Parietal lobe (tissue), 2 donors: ENCODE measurements around the gene SIK3. TPM values are rescaled to one million over a fixed set of nuclear protein-coding genes. Genes with fewer than 3 reads are reported as not detected.

ENCODE experiments used
- small RNA-seq: library from RNA; depleted of rRNA; stranded (forward); fragments of <200 nt; gene quantifications from one replicate; pipeline ENCODE3, GENCODE V24; 2014; ENCODE audit warnings: low replicate concordance
- total RNA-seq: library from RNA; depleted of rRNA; stranded (reverse); fragments of >200 nt; gene quantifications from one replicate; pipeline ENCODE4 v1.2.3, GENCODE V29; 2014

Gene SIK3
- 57.3 TPM for total RNA-seq

GRCh38 chr11:117098269-117099232, at the start of gene SIK3:
Gene SIK3, minus strand, starts transcription at chr11:117098428. Its CDS starts 13 bp downstream, at chr11:117098415.

GRCh38 chr11:117143871-117144476, 45.7 kb upstream of the SIK3 start, which contains the start of gene PAFAH1B2:
Gene PAFAH1B2, plus strand, starts transcription at chr11:117144287. Its CDS starts 8,161 bp downstream, at chr11:117152448.

GRCh38 chr11:116837231-116838091, 260.8 kb downstream of the SIK3 start, which contains the start of gene APOA1:
Gene APOA1, minus strand, starts transcription at chr11:116837622. Its CDS starts 235 bp downstream, at chr11:116837387.

GRCh38 chr11:116829525-116830183, 268.6 kb downstream of the SIK3 start, which contains the start of gene APOC3:
Gene APOC3, plus strand, starts transcription at chr11:116829907. Its CDS starts 676 bp downstream, at chr11:116830583.

GRCh38 chr11:116823031-116823843, 275.0 kb downstream of the SIK3 start, which contains the start of gene APOA4:
Gene APOA4, minus strand, starts transcription at chr11:116823304. Its CDS starts 113 bp downstream, at chr11:116823191.

Small RNAs within 50 kb of the gene (small RNA-seq; reads per million reads assigned to genes)
- gene AP000936.3: not detected
- 14.6 reads per million, percentile 91 among the genes with 10 or more reads in this experiment for gene RNY4P6

Other genes starting within 250 kb of the SIK3 start
- gene PAFAH1B2, start 45.9 kb upstream of the SIK3 start, total RNA-seq: 156 TPM
- 19.7 TPM for gene SIDT2, start 80.3 kb upstream of the SIK3 start, total RNA-seq
- 6.3 TPM for gene TAGLN, start 100.9 kb upstream of the SIK3 start, total RNA-seq
- gene PCSK7, start 133.6 kb upstream of the SIK3 start, total RNA-seq: 48.5 TPM
- 37.9 TPM for gene RNF214, start 134.2 kb upstream of the SIK3 start, total RNA-seq
- 13.8 TPM for gene BACE1-AS, start 192.9 kb upstream of the SIK3 start, total RNA-seq
- gene BACE1, start 217.8 kb upstream of the SIK3 start, total RNA-seq: 39.1 TPM
- gene CEP164, start 229.4 kb upstream of the SIK3 start, total RNA-seq: 47.3 TPM